Vagina (tissue), 2 donors: Measurements from ENCODE around the gene CLPTM1.

ENCODE experiments used
- CTCF ChIP-seq, 3 experiments: fragments of 450-650 bp in 2 of 3; fragments of 200-600 bp in 1 of 3; sonication (generic) in 1 of 3; IDR thresholded peaks; one replicate each; pipeline ENCODE4 v1.5.1; 2017 to 2019; ENCODE audit warnings: antibody characterized with exemption in 3 of 3, mild to moderate bottlenecking in 2 of 3, moderate library complexity in 2 of 3
- POLR2A ChIP-seq, 2 donors: fragments of 450-650 bp; IDR thresholded peaks; one replicate each; pipeline ENCODE4 v1.6.1; 2017; ENCODE audit warnings: antibody characterized with exemption in 2 of 2, mild to moderate bottlenecking in 2 of 2, moderate library complexity in 2 of 2
- POLR2AphosphoS5 ChIP-seq, 2 donors: sonication (generic); formaldehyde crosslinking; IDR thresholded peaks; one replicate each; pipeline ENCODE4 v1.9.0; 2017; ENCODE audit warnings: antibody characterized with exemption in 2 of 2, mild to moderate bottlenecking in 2 of 2, low read depth in 1 of 2; ENCODE audit not compliant: insufficient read depth in 1 of 2

- no peak for TF ChIP-seq CTCF (IDR thresholded peaks at IDR 0.05)
- TF ChIP-seq POLR2A (IDR thresholded peaks at IDR 0.05) = no peak
- TF ChIP-seq POLR2AphosphoS5 (IDR thresholded peaks at IDR 0.05; ENCODE audit: insufficient read depth in 1 of 2, low read depth in 1 of 2) = no peak
Observed at GRCh38 chr19:44958090-44958489, 2.9 kb downstream of the CLPTM1 start.
